GM10266 (cell line): ENCODE results near the gene TBRG1.

ENCODE experiments used
- DNase-seq: peaks from one replicate; pipeline ENCODE4 v3.0.0; 2012; ENCODE audit errors: extremely low spot score
- TF ChIP-seq, protein P1 (sequence below): IDR thresholded peaks from 2 replicates; pipeline ENCODE4 v1.5.1; 2012; ENCODE audit warnings: mild to moderate bottlenecking, low read depth; ENCODE audit not compliant: control insufficient read depth, insufficient read depth; ENCODE audit errors: missing control alignments

TBRG1 gene, protein sequence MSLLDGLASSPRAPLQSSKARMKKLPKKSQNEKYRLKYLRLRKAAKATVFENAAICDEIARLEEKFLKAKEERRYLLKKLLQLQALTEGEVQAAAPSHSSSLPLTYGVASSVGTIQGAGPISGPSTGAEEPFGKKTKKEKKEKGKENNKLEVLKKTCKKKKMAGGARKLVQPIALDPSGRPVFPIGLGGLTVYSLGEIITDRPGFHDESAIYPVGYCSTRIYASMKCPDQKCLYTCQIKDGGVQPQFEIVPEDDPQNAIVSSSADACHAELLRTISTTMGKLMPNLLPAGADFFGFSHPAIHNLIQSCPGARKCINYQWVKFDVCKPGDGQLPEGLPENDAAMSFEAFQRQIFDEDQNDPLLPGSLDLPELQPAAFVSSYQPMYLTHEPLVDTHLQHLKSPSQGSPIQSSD

DNA sequence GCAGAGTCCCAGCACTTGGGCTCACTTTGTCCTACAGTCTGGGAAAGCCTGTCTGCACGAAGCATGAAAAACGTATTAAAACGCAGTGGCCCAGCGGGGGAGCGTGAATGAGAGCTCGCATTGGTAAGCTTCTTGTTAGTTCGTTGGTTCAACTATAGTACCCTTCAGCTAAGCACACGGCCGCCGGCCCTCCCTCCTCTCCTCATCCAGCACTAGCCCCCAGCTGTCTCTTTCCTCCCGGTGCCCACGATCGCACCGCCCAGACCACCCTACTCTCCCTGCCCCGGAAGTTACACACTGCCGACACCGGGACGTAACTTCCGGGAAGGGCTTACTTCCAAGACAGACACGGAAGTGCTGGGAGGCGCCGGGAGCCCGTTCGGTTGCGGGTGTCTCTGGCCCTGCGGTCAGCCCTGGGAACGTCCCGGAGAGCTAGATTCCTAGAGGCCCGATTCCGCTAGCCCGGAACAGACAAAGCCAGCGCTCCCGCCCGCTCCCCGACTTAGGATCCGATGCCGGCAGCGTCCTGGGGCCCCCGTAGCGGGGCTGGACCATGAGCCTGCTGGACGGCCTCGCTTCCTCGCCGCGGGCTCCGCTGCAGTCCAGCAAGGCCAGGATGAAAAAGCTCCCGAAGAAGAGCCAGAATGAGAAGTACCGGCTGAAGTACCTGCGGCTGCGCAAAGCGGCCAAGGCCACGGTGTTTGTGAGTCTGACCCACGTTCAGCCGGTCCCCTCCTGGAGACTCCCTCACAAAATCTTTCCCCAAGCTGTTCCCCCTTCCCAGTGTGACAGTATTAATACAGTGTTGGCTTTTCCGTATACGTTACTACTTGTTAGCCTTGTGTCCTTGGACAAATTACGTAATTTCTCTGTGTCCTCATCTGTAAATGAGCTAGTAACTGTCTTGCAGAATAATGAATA, at the start of gene TBRG1:
Gene TBRG1, plus strand, starts transcription at position 334 of the 921 bp plus-strand sequence. Its CDS starts 220 bp downstream, at position 554.
- peak; percentile 84 for DNase-seq
- TF ChIP-seq, protein P1, sequence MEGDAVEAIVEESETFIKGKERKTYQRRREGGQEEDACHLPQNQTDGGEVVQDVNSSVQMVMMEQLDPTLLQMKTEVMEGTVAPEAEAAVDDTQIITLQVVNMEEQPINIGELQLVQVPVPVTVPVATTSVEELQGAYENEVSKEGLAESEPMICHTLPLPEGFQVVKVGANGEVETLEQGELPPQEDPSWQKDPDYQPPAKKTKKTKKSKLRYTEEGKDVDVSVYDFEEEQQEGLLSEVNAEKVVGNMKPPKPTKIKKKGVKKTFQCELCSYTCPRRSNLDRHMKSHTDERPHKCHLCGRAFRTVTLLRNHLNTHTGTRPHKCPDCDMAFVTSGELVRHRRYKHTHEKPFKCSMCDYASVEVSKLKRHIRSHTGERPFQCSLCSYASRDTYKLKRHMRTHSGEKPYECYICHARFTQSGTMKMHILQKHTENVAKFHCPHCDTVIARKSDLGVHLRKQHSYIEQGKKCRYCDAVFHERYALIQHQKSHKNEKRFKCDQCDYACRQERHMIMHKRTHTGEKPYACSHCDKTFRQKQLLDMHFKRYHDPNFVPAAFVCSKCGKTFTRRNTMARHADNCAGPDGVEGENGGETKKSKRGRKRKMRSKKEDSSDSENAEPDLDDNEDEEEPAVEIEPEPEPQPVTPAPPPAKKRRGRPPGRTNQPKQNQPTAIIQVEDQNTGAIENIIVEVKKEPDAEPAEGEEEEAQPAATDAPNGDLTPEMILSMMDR, result no peak

DNA sequence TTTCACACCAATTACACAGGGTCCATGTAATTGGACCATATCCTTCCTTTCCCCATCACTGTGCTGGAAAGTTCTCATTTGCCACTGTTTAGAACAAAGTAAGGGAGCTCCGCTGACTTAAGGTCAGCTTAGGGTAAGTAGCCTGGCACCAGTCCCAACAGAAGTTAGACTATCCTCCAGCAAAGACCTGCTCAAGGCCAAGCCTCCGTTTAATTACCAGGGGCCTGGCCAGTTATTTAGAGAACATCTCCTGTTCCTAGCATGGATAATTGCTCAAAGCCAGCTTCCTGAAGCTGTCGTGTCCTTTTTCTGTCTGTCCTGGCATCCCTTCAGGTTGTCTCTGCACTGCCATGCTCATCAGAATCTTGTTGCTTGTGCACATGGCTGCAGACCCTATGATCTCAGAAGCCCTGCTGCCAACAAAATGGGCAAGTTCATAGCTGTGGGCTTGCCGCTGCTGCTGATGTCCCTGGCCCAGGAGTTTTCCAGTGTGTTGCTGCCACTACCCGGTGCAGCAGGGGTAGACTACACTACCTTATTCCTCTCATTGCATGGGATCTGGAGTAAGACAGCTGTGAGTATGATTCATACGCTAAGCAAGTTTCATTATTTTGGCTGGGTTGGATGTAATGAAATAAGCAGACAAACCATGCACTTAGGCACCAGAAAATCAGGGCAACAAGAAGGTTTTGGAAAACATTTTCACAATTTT, 44.8 kb upstream of the TBRG1 start:
- no peak for DNase-seq
- TF ChIP-seq, protein P1, result no peak

DNA sequence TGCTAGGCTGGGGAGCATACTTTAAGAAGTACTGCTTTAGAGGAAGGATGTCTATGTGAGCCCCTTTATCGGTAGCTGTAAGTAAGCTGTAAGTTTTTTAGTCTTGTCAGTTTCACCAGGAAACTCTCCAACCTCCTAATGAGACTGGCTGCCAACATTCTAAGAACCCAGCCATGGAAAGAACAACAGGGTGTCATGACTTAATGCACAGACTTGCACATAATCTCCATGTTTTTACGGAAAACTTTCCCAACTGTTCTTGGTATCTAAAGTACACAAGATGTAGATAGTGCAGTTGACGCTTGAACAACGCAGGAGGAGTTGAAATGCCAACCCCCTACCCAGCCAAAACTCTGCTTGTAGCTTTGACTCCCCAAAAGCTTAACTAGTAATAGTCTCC, 43.9 kb upstream of the TBRG1 start:
- DNase-seq, result no peak
- TF ChIP-seq, protein P1, result no peak

DNA sequence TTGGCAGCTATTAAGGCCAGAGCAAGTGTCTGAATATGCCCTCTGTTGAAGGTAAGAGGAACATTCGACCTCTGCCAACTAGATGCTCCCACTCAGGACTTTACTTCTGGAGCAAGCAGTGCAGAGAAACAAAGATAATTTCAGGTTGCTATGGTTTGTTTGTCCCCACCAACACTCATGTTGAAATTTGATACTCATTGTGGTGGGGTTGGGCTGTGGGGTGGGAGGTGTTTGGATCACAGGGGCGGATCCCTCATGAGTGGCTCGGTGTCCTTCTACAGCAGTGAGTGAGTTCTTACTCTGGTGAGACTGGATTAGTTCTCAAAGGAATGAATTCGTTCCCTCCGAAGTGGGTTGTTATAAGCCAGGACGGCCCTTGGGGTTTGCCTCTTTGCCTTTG, 40.8 kb upstream of the TBRG1 start:
- TF ChIP-seq, protein P1, result no peak
- DNase-seq, result no peak

DNA sequence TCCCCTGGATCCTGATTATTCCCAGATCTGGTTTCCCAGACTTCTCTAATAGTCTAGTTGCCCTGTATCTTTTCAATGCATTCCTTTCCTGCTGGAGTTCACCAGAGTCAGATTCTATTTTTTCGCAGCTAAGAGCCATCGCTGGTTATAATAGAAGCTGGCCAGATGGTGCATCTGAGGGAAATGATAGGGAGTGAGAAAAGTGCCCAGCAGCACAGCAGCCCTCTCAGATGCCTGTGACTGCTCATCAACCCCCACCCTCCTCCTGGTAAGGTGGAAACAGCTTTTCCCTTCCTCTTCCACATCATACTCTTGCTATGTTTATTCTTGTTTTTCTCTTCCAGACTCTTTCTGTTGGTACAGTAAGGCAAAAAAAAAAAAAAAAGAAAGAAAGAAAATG, 40.1 kb upstream of the TBRG1 start:
- DNase-seq, result no peak
- TF ChIP-seq, protein P1, result no peak

DNA sequence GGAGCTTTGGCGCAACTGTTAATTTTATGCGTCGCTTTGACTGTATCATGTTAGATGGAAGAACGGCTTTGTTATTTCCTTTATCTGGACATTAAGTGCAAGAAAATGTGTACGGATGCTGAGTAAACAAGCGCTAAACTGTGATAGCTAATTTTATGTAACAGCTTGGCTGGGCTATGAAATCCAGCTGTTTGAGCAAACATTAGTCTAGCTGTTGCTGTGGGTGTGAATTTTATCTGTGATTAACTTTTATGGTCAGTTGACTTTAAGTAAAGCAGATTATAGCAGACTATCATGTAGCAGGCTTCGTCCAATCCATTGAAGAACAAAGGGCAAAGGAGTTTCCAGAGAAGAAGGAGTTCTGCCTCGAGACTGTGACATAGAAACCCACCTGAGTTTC, 38.9 kb upstream of the TBRG1 start:
- TF ChIP-seq, protein P1, result no peak
- no peak for DNase-seq
